ENCODE results near the gene LATS2.

LATS2 gene

GRCh38 chr13:21079761-21080592 is 18.6 kb upstream of the LATS2 start:
- DNase-seq (ENCODE audit: extremely low read depth, low read depth): peak; percentile 50
- TF ChIP-seq CTCF (IDR thresholded peaks at IDR 0.05; ENCODE audit: low read depth, low read length): no peak

- TF ChIP-seq CTCF (IDR thresholded peaks at IDR 0.05; ENCODE audit: low read depth, low read length): no peak
- DNase-seq (ENCODE audit: extremely low read depth, low read depth): no peak
Measured at GRCh38 chr13:21079221-21079620, 17.8 kb upstream of the LATS2 start.

GRCh38 chr13:21078501-21078900 is 17.1 kb upstream of the LATS2 start:
- DNase-seq (ENCODE audit: extremely low read depth, low read depth): no peak
- no peak for TF ChIP-seq CTCF (IDR thresholded peaks at IDR 0.05; ENCODE audit: low read depth, low read length)

GRCh38 chr13:21077788-21078353 is 16.5 kb upstream of the LATS2 start:
- no peak for TF ChIP-seq CTCF (IDR thresholded peaks at IDR 0.05; ENCODE audit: low read depth, low read length)
- no peak for DNase-seq (ENCODE audit: extremely low read depth, low read depth)

- DNase-seq (ENCODE audit: extremely low read depth, low read depth): no peak
- TF ChIP-seq CTCF (IDR thresholded peaks at IDR 0.05; ENCODE audit: low read depth, low read length): no peak
Measured at GRCh38 chr13:21077076-21077787, 15.8 kb upstream of the LATS2 start.

- no peak for DNase-seq (ENCODE audit: extremely low read depth, low read depth)
- no peak for TF ChIP-seq CTCF (IDR thresholded peaks at IDR 0.05; ENCODE audit: low read depth, low read length)
Measured at GRCh38 chr13:21076253-21076652, 14.9 kb upstream of the LATS2 start.
